Hippocampal formation (tissue), 2 donors: ENCODE data around the gene CYP19A1.

Source experiments
- DNase-seq, 2 donors: peaks; one replicate each; lab custom pipeline; 2025; lab: John Stamatoyannopoulos, UW

The CYP19A1 gene

GRCh38 chr15:51338496-51338895, at the start of gene CYP19A1:
TSS of gene CYP19A1 (minus strand) at chr15:51338596. CDS start at chr15:51242912, 95,684 bp downstream.
- DNase-seq: no peak

DNA sequence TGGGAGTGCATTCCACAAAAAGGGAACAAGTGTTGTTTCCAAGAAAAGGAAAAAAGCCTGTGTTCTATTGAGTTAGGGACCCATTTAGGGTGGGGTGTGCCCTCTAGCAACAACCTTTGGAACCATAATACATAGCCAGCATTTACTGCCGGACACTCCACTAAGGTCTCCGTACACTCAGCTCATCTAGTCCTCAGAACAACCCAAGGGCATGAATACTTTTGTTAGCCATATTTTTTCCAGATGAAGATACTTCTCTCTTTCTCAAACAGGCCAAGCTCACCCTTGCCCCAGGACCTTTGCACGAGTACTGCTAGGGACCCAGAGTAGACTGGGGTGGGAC, 49.3 kb upstream of the CYP19A1 start:
- DNase-seq: no peak

DNA sequence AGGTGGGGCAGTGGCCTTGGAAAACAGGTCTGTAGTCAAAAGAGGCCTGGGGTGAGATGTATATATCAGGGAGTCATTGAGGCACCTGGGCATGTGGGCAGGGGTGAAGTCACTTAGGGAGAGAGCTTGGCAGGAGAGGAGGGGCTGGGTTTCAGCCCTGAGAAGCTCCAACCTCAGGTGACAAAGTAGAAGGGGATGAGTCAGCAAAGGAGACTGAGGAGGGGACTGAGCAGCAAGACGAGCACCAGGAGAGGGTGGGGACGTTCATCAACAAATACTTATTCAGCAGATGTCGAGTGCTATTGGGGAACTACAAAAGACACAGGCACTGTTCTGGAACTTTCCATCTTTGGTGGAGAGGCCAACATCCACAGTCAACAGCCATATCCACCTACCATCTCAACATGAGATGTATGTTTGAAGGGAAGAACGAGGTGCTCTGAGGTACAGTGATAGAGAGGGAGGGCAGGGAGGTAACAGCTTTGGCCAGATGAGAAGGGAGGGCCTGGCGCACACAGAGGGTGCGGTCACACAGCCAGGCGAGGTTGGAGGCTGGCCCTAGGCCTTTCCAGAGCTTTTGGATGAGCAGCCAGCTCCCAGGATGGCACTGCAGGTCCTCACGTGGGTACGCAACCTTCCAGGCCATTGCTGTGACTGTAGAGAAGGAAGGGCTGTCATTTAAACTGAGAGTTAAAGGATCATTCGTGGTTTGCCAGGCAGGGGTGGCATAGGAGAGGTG, 48.7 kb upstream of the CYP19A1 start:
- DNase-seq: no peak

GRCh38 chr15:51386486-51386885, 48.1 kb upstream of the CYP19A1 start:
- no peak for DNase-seq

- DNase-seq: no peak
These were observed 47.6 kb upstream of the CYP19A1 start for GRCh38 chr15:51386029-51386428.

DNA sequence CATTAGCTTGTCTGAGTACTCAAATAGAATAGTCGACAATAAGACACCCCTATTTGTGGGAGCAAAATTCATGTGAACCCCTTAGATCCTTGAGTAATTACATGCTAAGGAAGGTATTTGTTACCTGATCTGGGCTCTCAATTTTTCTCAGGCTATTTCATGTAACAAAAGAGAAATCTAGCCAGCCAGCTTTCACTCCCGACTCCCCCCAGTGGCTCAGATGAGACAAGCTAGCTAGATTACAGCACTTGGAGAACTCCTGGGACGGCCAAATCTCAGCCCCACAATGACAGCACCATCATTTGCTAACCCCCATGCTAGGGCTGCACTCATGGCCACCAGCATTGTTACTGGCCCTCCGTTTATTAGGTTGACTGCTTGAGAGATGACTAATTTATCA, 44.4 kb upstream of the CYP19A1 start:
- DNase-seq: peak in 1 of 2 donors; percentile 41

GRCh38 chr15:51380999-51381806, 42.8 kb upstream of the CYP19A1 start:
- peak; percentile 75 to 87 for DNase-seq

GRCh38 chr15:51379390-51379789, 41.0 kb upstream of the CYP19A1 start:
- no peak for DNase-seq

GRCh38 chr15:51378406-51378805, 40.0 kb upstream of the CYP19A1 start:
- DNase-seq: no peak

GRCh38 chr15:51377038-51377786, 38.8 kb upstream of the CYP19A1 start:
- peak in 1 of 2 donors; percentile 19 for DNase-seq

- DNase-seq: no peak
These were observed 37.7 kb upstream of the CYP19A1 start for GRCh38 chr15:51375966-51376640.

GRCh38 chr15:51374131-51374530, 35.7 kb upstream of the CYP19A1 start:
- DNase-seq: peak in 1 of 2 donors; percentile 56

DNA sequence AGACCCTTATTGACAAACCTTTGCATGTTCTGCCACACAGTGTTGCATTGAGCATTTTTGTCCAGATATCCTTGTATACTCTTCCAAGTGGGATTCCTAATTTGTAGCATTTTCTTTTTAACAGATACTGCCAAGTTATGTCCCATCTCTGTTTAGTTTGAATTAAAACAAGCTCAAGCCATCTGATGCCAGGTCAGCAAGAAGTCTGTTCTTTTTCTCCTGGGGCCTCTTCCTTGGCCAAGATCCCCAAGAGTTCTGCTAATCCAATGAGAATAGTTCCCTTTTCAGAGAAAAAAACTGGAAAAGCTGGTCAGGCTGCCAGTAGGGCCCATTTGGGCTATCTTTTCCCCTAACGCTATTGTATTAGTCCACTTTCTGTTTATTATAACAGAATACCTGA, 32.9 kb upstream of the CYP19A1 start:
- no peak for DNase-seq

- no peak for DNase-seq
These were observed 31.0 kb upstream of the CYP19A1 start for GRCh38 chr15:51369451-51369761.

DNA sequence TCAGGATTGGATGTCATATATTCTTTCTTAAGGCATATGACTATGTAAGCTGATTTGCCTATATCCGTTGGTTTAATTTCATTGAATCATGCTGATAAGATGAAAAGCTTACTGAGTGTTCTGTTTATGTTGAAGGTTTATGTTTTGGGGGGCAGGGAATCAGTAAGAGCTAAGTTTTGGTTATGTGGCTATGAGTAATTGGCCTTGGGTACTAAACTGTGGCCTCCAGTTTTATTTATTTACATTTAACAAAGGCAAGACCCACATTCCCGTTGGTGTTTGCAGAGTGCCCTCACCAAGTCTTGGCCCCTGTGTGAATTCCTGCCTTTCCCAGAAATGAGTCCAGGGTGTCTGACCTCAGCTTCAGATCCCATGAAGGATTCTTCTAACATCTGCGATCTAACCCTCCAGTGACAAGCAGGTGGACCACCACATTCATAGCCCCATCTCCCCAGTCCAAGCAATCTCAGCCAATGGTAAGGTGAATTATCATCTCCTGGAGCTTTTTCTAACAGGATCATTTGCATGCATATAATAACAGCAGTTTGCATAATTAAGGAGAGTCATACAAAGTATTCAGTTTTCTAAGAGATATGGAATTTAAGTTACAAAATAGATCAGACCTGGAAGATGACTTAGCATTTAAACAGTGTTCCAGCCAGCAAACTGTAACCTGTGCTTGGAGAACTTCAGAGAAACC, 30.5 kb upstream of the CYP19A1 start:
- no peak for DNase-seq

DNA sequence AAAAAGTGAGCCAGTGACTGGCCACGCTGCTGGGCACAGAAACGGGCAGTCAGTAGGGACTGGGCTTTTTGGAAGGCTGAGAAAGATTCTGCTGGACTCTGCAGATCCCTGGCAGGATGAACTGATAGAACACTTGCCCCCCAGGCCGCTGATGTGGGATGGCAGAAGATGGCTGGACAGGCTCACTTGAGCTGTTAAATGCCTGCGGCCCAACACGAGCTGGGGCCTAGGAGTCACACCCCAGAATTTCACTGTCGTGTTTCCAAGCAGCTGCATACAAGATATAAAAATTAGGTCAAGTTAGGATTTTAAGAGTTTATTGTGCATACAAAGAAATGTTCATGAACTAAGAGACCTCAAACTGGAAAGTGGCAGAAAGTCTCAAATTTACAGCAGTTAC, 29.9 kb upstream of the CYP19A1 start:
- no peak for DNase-seq

GRCh38 chr15:51367322-51367976, 29.1 kb upstream of the CYP19A1 start:
- DNase-seq: no peak

DNA sequence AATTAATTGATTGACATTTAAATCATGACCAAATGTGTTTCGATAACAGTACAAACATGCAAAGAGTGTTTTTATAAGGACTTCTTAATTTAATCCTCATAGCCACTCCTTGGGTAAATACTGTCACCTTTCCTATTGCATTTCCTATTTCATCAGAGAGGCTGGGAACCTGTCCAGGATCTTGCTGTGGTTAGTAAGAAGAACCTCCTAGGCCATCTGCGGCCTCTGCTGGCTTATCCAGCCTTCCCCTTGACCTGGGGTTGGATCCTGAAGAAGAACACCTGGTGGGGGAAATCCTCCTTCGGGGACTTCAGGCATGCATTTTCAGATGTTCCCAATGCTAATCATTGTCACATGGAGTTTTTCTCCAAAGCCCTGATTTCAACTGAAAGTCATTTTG, 28.5 kb upstream of the CYP19A1 start:
- no peak for DNase-seq

GRCh38 chr15:51366071-51366470, 27.7 kb upstream of the CYP19A1 start:
- DNase-seq: no peak

- no peak for DNase-seq
These were observed 27.0 kb upstream of the CYP19A1 start for GRCh38 chr15:51365417-51365816.

DNA sequence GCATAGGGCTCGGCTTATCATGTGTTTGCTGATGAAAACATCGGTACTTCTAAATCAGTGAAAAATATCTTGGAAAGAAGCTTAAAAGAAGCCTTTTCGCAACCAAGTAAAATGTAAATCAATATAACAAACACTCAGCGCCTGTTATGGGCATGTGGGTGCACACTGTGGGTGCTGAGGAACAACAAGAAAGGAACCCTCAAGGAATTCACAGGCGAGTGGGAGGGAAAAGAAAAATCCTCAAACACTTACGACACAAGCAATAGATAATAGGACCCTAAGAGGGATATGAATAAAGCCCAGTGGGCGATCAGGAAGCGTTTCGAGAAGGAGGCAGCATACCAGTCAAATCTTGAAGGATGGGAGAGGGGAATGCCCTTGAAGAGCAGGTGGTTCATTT, 25.0 kb upstream of the CYP19A1 start:
- DNase-seq: no peak
